H1 (cell line): ENCODE data around the gene ATOH8. TPM values are rescaled to one million over a fixed set of nuclear protein-coding genes. Genes with fewer than 3 reads are reported as not detected.

ENCODE experiments used
- CTCF ChIA-PET: fragments of 300-600 bp; sonication (Branson Sonifier 250); formaldehyde crosslinking; loops from one replicate; lab custom pipeline; 2021; ENCODE audit not compliant: partially characterized antibody; lab: Charles Lee
- POLR2A ChIA-PET: fragments of 300-600 bp; sonication (Branson Sonifier 250); formaldehyde crosslinking; loops from one replicate; lab custom pipeline; 2021; ENCODE audit warnings: inconsistent platforms; ENCODE audit not compliant: partially characterized antibody; lab: Charles Lee
- DNase-seq, 2 experiments: peaks; one replicate each; pipeline versions ENCODE4 v3.0.0 to v3.0.0-alpha.2; 2010 to 2022; ENCODE audit warnings: low spot score in 2 of 2, low read depth in 1 of 2, mixed read lengths in 1 of 2
- FAIRE-seq: peaks from 2 replicates; lab custom pipeline; 2011; peaks lifted over from hg19 to GRCh38; lab: Jason Lieb, UNC
- H2AFZ ChIP-seq: 2 replicates; pipeline ENCODE4 v1.8.1; 2012; ENCODE audit warnings: low read length, inconsistent platforms
- H2AK5ac ChIP-seq: 2 replicates; pipeline ENCODE4 v1.6.1; 2013; ENCODE audit warnings: low read depth, low read length
- H2BK120ac ChIP-seq: replicated peaks from 2 replicates; pipeline ENCODE3; 2013; ENCODE audit warnings: low read depth, low read length, inconsistent platforms
- H2BK12ac ChIP-seq: 2 replicates; pipeline ENCODE4 v1.6.1; 2013; ENCODE audit warnings: low read depth, low read length
- H2BK15ac ChIP-seq: 2 replicates; pipeline ENCODE4 v1.6.1; 2013; ENCODE audit warnings: low read length
- H2BK20ac ChIP-seq: 2 replicates; pipeline ENCODE4 v1.6.1; 2013; ENCODE audit warnings: low read length
- H2BK5ac ChIP-seq: 2 replicates; pipeline ENCODE4 v1.6.1; 2013; ENCODE audit warnings: low read depth, low read length
- H3K14ac ChIP-seq: 2 replicates; pipeline ENCODE4 v1.6.1; 2013; ENCODE audit warnings: inconsistent platforms; ENCODE audit not compliant: insufficient read length
- H3K18ac ChIP-seq: 2 replicates; pipeline ENCODE4 v1.6.1; 2013; ENCODE audit warnings: low read length; ENCODE audit errors: extremely low read depth
- H3K23ac ChIP-seq: 2 replicates; pipeline ENCODE4 v1.6.1; 2013; ENCODE audit warnings: inconsistent platforms; ENCODE audit not compliant: insufficient read length
- H3K23me2 ChIP-seq: 2 replicates; pipeline ENCODE4 v1.6.1; 2013; ENCODE audit warnings: low read depth, low read length
- H3K27ac ChIP-seq: 2 replicates; pipeline ENCODE4 v1.6.1; 2011; ENCODE audit warnings: low read depth, low read length, inconsistent platforms
- H3K27me3 ChIP-seq, 4 experiments: replicated peaks in 1 of 4; 1 replicate in 1 of 4; 2 replicates in 3 of 4; pipeline versions ENCODE4 v1.6.1 to v1.8.1; 2011 to 2013; ENCODE audit warnings: low read length in 3 of 4, mild to moderate bottlenecking in 3 of 4, inconsistent platforms in 2 of 4, mixed read lengths in 2 of 4, moderate library complexity in 1 of 4; ENCODE audit not compliant: control insufficient read depth in 3 of 4, insufficient read depth in 3 of 4; ENCODE audit errors: extremely low read depth in 1 of 4
- H3K36me3 ChIP-seq, 4 experiments: 2 replicates each; pipeline versions ENCODE4 v1.6.1 to v1.8.1; 2011 to 2013; ENCODE audit warnings: mild to moderate bottlenecking in 4 of 4, low read length in 3 of 4, moderate library complexity in 2 of 4, control low read depth in 1 of 4, inconsistent platforms in 1 of 4; ENCODE audit not compliant: insufficient read depth in 4 of 4, control insufficient read depth in 2 of 4
- H3K4ac ChIP-seq: replicated peaks from 2 replicates; pipeline ENCODE3; 2013; ENCODE audit warnings: low read length, low read depth, mixed read lengths, inconsistent platforms; ENCODE audit not compliant: insufficient read length
- H3K4me1 ChIP-seq, 4 experiments: replicated peaks in 1 of 4; 1 replicate in 1 of 4; 2 replicates in 3 of 4; pipeline versions ENCODE4 v1.6.1 to v1.8.1; 2011 to 2013; ENCODE audit warnings: low read length in 3 of 4, inconsistent platforms in 2 of 4, mixed read lengths in 1 of 4; ENCODE audit not compliant: insufficient read depth in 4 of 4, control insufficient read depth in 3 of 4
- H3K4me2 ChIP-seq, 2 experiments: 2 replicates each; pipeline versions ENCODE4 v1.6.1 to v1.8.1; 2011 to 2013; ENCODE audit warnings: low read depth in 2 of 2, low read length in 2 of 2, control low read depth in 1 of 2, inconsistent platforms in 1 of 2, mild to moderate bottlenecking in 1 of 2; ENCODE audit not compliant: insufficient read depth in 1 of 2
- H3K4me3 ChIP-seq, 4 experiments: fragments of 200-600, 300-600 bp in 1 of 4; sonication (generic), shearing (Covaris generic), sonication (Bioruptor Twin) in 1 of 4; 2 replicates each; pipeline versions ENCODE4 v1.5.1 to v1.8.1; 2011 to 2016; ENCODE audit warnings: low read length in 4 of 4, low read depth in 3 of 4, control low read depth in 2 of 4, inconsistent platforms in 2 of 4, mild to moderate bottlenecking in 2 of 4, mixed read lengths in 1 of 4, moderate library complexity in 1 of 4; ENCODE audit not compliant: insufficient read depth in 2 of 4; ENCODE audit errors: extremely low read depth in 1 of 4
- H3K56ac ChIP-seq: replicated peaks from 2 replicates; pipeline ENCODE3; 2013; ENCODE audit warnings: low read depth, mild to moderate bottlenecking, mixed read lengths, low read length, inconsistent platforms; ENCODE audit not compliant: insufficient read length
- H3K79me1 ChIP-seq: 2 replicates; pipeline ENCODE4 v1.6.1; 2013; ENCODE audit warnings: low read depth, low read length, control low read depth
- H3K79me2 ChIP-seq, 2 experiments: 2 replicates each; pipeline versions ENCODE4 v1.6.1 to v1.8.1; 2012 to 2013; ENCODE audit warnings: low read length in 2 of 2, mild to moderate bottlenecking in 2 of 2, inconsistent platforms in 1 of 2; ENCODE audit not compliant: insufficient read depth in 2 of 2, control insufficient read depth in 1 of 2
- H3K9ac ChIP-seq, 4 experiments: replicated peaks in 1 of 4; 1 replicate in 1 of 4; 2 replicates in 3 of 4; pipeline versions ENCODE4 v1.6.1 to v1.8.1; 2011 to 2013; ENCODE audit warnings: low read depth in 3 of 4, low read length in 3 of 4, control low read depth in 2 of 4, mild to moderate bottlenecking in 2 of 4, moderate library complexity in 2 of 4, inconsistent platforms in 1 of 4; ENCODE audit errors: extremely low read depth in 1 of 4
- H3K9me3 ChIP-seq, 2 experiments: 2 replicates each; pipeline versions ENCODE4 v1.6.1 to v1.8.1; 2012 to 2013; ENCODE audit warnings: mild to moderate bottlenecking in 2 of 2, moderate library complexity in 2 of 2, control low read depth in 1 of 2, inconsistent platforms in 1 of 2, low read depth in 1 of 2, low read length in 1 of 2, mixed read lengths in 1 of 2; ENCODE audit not compliant: insufficient read depth in 2 of 2
- H4K20me1 ChIP-seq, 2 experiments: replicated peaks in 1 of 2; 2 replicates each; pipeline versions ENCODE3 to v1.8.1; 2011 to 2013; ENCODE audit warnings: inconsistent platforms in 2 of 2, low read length in 2 of 2, mild to moderate bottlenecking in 1 of 2; ENCODE audit not compliant: insufficient read depth in 2 of 2, control insufficient read depth in 1 of 2
- H4K5ac ChIP-seq: 2 replicates; pipeline ENCODE4 v1.6.1; 2013; ENCODE audit warnings: low read length, low read depth, mixed read lengths, inconsistent platforms; ENCODE audit not compliant: insufficient read length
- H4K8ac ChIP-seq: 2 replicates; pipeline ENCODE4 v1.8.0; 2013; ENCODE audit warnings: mild to moderate bottlenecking, moderate library complexity, low read length, inconsistent platforms; ENCODE audit not compliant: insufficient read depth; ENCODE audit errors: extremely low read depth
- H4K91ac ChIP-seq: replicated peaks from 2 replicates; pipeline ENCODE3; 2013; ENCODE audit warnings: low read length, mixed read lengths, inconsistent platforms; ENCODE audit not compliant: insufficient read length
- BACH1 ChIP-seq: IDR thresholded peaks from 2 replicates; pipeline ENCODE4 v1.6.1; 2012; ENCODE audit warnings: low read length, improper control_type of control experiment
- CBX5 ChIP-seq: fragments of 300-800, 300-1000 bp; sonication (generic); IDR thresholded peaks from 2 replicates; pipeline ENCODE4 v1.7.1; 2016; ENCODE audit warnings: antibody characterized with exemption, low read length, low read depth
- CEBPB ChIP-seq: IDR thresholded peaks from 2 replicates; pipeline ENCODE4 v1.6.1; 2012; ENCODE audit warnings: low read depth, low read length
- GTF2F1 ChIP-seq: IDR thresholded peaks from 2 replicates; pipeline ENCODE4 v1.6.1; 2012; ENCODE audit warnings: low read depth, low read length, improper control_type of control experiment, borderline replicate concordance
- HDAC6 ChIP-seq: IDR thresholded peaks from one replicate; pipeline ENCODE4 v1.7.1; 2012; ENCODE audit warnings: low read depth, mild to moderate bottlenecking, inconsistent platforms, low read length, moderate library complexity
- NANOG ChIP-seq: IDR thresholded peaks from 2 replicates; pipeline ENCODE4 v1.6.1; 2011; ENCODE audit warnings: low read length, low read depth, mild to moderate bottlenecking, inconsistent platforms; ENCODE audit not compliant: insufficient read depth, poor library complexity, severe bottlenecking
- NRF1 ChIP-seq: IDR thresholded peaks from 2 replicates; pipeline ENCODE4 v1.6.1; 2011; ENCODE audit warnings: mild to moderate bottlenecking, low read depth, low read length, improper control_type of control experiment
- RBBP5 ChIP-seq: IDR thresholded peaks from 2 replicates; pipeline ENCODE4 v1.7.1; 2012; ENCODE audit warnings: low read depth, mild to moderate bottlenecking, inconsistent platforms, low read length, moderate library complexity, borderline replicate concordance
- TEAD4 ChIP-seq: IDR thresholded peaks from 2 replicates; pipeline ENCODE4 v1.6.1; 2012; ENCODE audit warnings: low read depth, low read length, inconsistent platforms, mixed read lengths
- WGBS, 2 experiments: shearing (Covaris generic) in 1 of 2; methylation state at CpG; one replicate each; pipeline versions ENCODE4 v1.1.6 to v1.1.7; 2013 to 2015; ENCODE audit warnings: low lambda C conversion rate in 2 of 2, mixed read lengths in 2 of 2, inconsistent platforms in 1 of 2, low coverage in 1 of 2, missing lambda C conversion rate in 1 of 2; ENCODE audit not compliant: insufficient replicate concordance in 2 of 2, insufficient coverage in 1 of 2, insufficient read length in 1 of 2; ENCODE audit errors: extremely low coverage in 1 of 2, missing lambda C conversion rate in 1 of 2; 5-methylcytosine and 5-hydroxymethylcytosine counted together
- polyA plus RNA-seq, 7 experiments: library from polyadenylated mRNA; depleted of rRNA in 3 of 7; stranded (reverse) in 5 of 7; unstranded in 2 of 7; fragments of >200 nt in 5 of 7; fragments of 200-250 nt in 2 of 7; gene quantifications; 1 replicate in 5 of 7; 2 replicates in 1 of 7; 4 replicates in 1 of 7; pipeline versions ENCODE4 v1.2.1 to v1.2.3, GENCODE V29; 2011 to 2013; ENCODE audit warnings: missing spikeins in 2 of 7, mixed read lengths in 2 of 7
- total RNA-seq: library from RNA; stranded (reverse); fragmentation: NEBNext Ultra II Directional; extraction: Animal tissue kit (Norgen Biotek cat#: 25700); gene quantifications from 2 replicates; pipeline ENCODE4 v1.2.1, GENCODE V29; 2021
- TF ChIP-seq, protein P1 (sequence below): IDR thresholded peaks from 2 replicates; pipeline ENCODE4 v1.6.1; 2011; ENCODE audit warnings: low read length, improper control_type of control experiment
- TF ChIP-seq, protein P2 (sequence below): IDR thresholded peaks from 2 replicates; pipeline ENCODE4 v1.6.1; 2012; ENCODE audit warnings: low read length, inconsistent platforms

The ATOH8 gene
- total and polyA plus RNA-seq, 2 of the 8 experiments (the other 6 are each of a cell fraction or from before 2014, with no cell fraction given), result 0.50 to 0.53 TPM

DNA sequence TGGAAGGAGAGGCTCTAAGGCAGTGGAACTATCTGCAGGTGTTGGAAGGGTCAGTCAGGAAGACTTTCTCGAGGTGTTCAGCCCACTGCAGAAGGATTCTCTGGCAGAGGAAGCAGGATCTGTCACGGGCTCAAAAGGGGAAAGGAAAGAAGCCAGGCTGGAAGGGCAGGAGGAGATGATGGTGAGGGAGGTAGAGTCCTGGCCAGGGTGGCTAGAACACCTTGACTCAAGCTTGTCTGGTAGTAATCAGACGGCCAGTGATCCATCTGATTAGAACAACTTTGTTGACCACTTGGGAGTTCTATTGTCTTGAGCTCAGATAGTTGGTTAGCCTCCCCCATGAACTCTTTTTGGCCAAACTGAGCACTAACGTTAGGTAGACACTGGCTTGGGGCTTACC, 9.7 kb upstream of the ATOH8 start:
- FAIRE-seq (no peak), DNase-seq (no peak)
- POLR2A ChIA-PET, result interaction anchor here (1.3 kb wide), 1 partner anchor 59 kb away, joined by 3 read pairs; no protein-coding TSS in a partner anchor
- Histone ChIP-seq H2BK15ac (no peak overlapping the region), H2BK5ac (no peak overlapping the region), H3K4me2 (no peak overlapping the region), H3K23me2 (no peaks in the 10 kb centered on the region; the same call in 1 of the 2 replicates), H4K5ac (no peak overlapping the region), H2AK5ac (no peak overlapping the region), H3K36me3 (no peaks in the 10 kb centered on the region), H3K56ac (no peak overlapping the region), H3K4ac (no peak overlapping the region), H3K4me3 (no peak overlapping the region), H3K79me1 (no peaks in the 10 kb centered on the region), H4K91ac (no peak overlapping the region), H2BK120ac (no peak overlapping the region), H2BK12ac (no peak overlapping the region), H3K27ac (no peak overlapping the region), H4K8ac (no peak overlapping the region), H3K27me3 (peaks cover 0 to 3% (median 2%) of the 10 kb centered on the region in 4 experiments; a peak in 3 of 7 replicates), H3K9me3 (0 out of 4 replicates have a peak, but pooled peaks cover 0 to 3% of the 10 kb centered on the region in 2 experiments), H3K14ac (no peak overlapping the region), H3K23ac (no peak overlapping the region), H3K4me1 (peaks cover 0 to 9% (median 4%) of the 10 kb centered on the region in 4 experiments; a peak in 3 of 7 replicates), H2BK20ac (no peak overlapping the region), H4K20me1 (no peaks in the 10 kb centered on the region), H3K18ac (no peak overlapping the region), H3K79me2 (no peaks in the 10 kb centered on the region), H3K9ac (no peak overlapping the region), H2AFZ (no peak overlapping the region)
- WGBS, 2 experiments, result 84% methylated on average over 4 of the region's 4 CpGs; no CpG with 5 or more reads in 1 of the 2 experiments
- CTCF ChIA-PET, result interaction anchor here (0.6 to 47.8 kb wide), 8 partner anchors 8 to 105 kb away, joined by 3 to 986 read pairs (median 10); no protein-coding TSS in a partner anchor
- TF ChIP-seq, protein P1, sequence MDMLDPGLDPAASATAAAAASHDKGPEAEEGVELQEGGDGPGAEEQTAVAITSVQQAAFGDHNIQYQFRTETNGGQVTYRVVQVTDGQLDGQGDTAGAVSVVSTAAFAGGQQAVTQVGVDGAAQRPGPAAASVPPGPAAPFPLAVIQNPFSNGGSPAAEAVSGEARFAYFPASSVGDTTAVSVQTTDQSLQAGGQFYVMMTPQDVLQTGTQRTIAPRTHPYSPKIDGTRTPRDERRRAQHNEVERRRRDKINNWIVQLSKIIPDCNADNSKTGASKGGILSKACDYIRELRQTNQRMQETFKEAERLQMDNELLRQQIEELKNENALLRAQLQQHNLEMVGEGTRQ, result no peak
- TF ChIP-seq BACH1 (no peak), NANOG (no peak), CBX5 (no peak), NRF1 (no peak), RBBP5 (no peak), CEBPB (no peak), TEAD4 (no peak), GTF2F1 (no peak), HDAC6 (no peak)
- TF ChIP-seq, protein P2, sequence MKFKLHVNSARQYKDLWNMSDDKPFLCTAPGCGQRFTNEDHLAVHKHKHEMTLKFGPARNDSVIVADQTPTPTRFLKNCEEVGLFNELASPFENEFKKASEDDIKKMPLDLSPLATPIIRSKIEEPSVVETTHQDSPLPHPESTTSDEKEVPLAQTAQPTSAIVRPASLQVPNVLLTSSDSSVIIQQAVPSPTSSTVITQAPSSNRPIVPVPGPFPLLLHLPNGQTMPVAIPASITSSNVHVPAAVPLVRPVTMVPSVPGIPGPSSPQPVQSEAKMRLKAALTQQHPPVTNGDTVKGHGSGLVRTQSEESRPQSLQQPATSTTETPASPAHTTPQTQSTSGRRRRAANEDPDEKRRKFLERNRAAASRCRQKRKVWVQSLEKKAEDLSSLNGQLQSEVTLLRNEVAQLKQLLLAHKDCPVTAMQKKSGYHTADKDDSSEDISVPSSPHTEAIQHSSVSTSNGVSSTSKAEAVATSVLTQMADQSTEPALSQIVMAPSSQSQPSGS, result no peak
